H9 (cell line): ENCODE results near the gene ERBIN. TPM values are rescaled to one million over a fixed set of nuclear protein-coding genes. Genes with fewer than 3 reads are reported as not detected.

ENCODE experiments used
- DNase-seq: peaks from one replicate; pipeline ENCODE4 v3.0.0-alpha.2; 2017
- H2AFZ ChIP-seq: one replicate; pipeline ENCODE4 v1.6.1; 2013; ENCODE audit warnings: mild to moderate bottlenecking, low read length, control low read depth, moderate library complexity
- H2AK5ac ChIP-seq: 2 replicates; pipeline ENCODE4 v1.6.1; 2013; ENCODE audit warnings: low read length, control low read depth, mixed read lengths; ENCODE audit not compliant: insufficient read length
- H2BK120ac ChIP-seq: one replicate; pipeline ENCODE4 v1.6.1; 2013; ENCODE audit warnings: low read depth, mild to moderate bottlenecking, low read length, control low read depth, inconsistent platforms; ENCODE audit not compliant: poor library complexity, severe bottlenecking
- H2BK12ac ChIP-seq: 2 replicates; pipeline ENCODE4 v1.6.1; 2013; ENCODE audit warnings: low read length, control low read depth, mixed read lengths, low read depth; ENCODE audit not compliant: insufficient read length
- H2BK15ac ChIP-seq: 2 replicates; pipeline ENCODE4 v1.6.1; 2013; ENCODE audit warnings: low read depth, low read length, control low read depth
- H2BK20ac ChIP-seq: one replicate; pipeline ENCODE4 v1.6.1; 2013; ENCODE audit warnings: low read depth, mild to moderate bottlenecking, low read length, control low read depth, inconsistent platforms; ENCODE audit not compliant: poor library complexity, severe bottlenecking
- H2BK5ac ChIP-seq: 2 replicates; pipeline ENCODE4 v1.6.1; 2013; ENCODE audit warnings: low read length, control low read depth, mixed read lengths; ENCODE audit not compliant: insufficient read length
- H3K14ac ChIP-seq: 2 replicates; pipeline ENCODE4 v1.6.1; 2013; ENCODE audit warnings: low read length, control low read depth; ENCODE audit not compliant: insufficient read depth
- H3K18ac ChIP-seq: 2 replicates; pipeline ENCODE4 v1.6.1; 2013; ENCODE audit warnings: low read depth, mild to moderate bottlenecking, mixed read lengths, low read length, control low read depth; ENCODE audit not compliant: insufficient read length
- H3K23ac ChIP-seq: 2 replicates; pipeline ENCODE4 v1.6.1; 2013; ENCODE audit warnings: low read length, control low read depth, mixed read lengths, low read depth; ENCODE audit not compliant: insufficient read length
- H3K23me2 ChIP-seq: 2 replicates; pipeline ENCODE4 v1.6.1; 2013; ENCODE audit warnings: low read depth, mild to moderate bottlenecking, mixed read lengths, low read length, control low read depth; ENCODE audit not compliant: insufficient read length, poor library complexity, severe bottlenecking
- H3K27ac ChIP-seq: 2 replicates; pipeline ENCODE4 v1.5.1; 2013; ENCODE audit warnings: low read length, control low read depth, mixed read lengths, low read depth; ENCODE audit not compliant: insufficient read length
- H3K27me3 ChIP-seq: 2 replicates; pipeline ENCODE4 v1.6.1; 2013; ENCODE audit warnings: low read length, control low read depth, inconsistent platforms; ENCODE audit not compliant: insufficient read depth
- H3K4ac ChIP-seq: 2 replicates; pipeline ENCODE4 v1.6.1; 2013; ENCODE audit warnings: low read depth, mild to moderate bottlenecking, control low read depth, inconsistent platforms, low read length, moderate library complexity
- H3K4me1 ChIP-seq: 2 replicates; pipeline ENCODE4 v1.6.1; 2013; ENCODE audit warnings: low read length, control low read depth, inconsistent platforms; ENCODE audit not compliant: insufficient read depth
- H3K4me2 ChIP-seq: 2 replicates; pipeline ENCODE4 v1.6.1; 2013; ENCODE audit warnings: low read length, control low read depth, mixed read lengths; ENCODE audit not compliant: insufficient read length, insufficient read depth
- H3K56ac ChIP-seq: 2 replicates; pipeline ENCODE4 v1.6.1; 2013; ENCODE audit warnings: low read depth, mild to moderate bottlenecking, mixed read lengths, low read length, control low read depth; ENCODE audit not compliant: insufficient read length
- H3K79me1 ChIP-seq: 2 replicates; pipeline ENCODE4 v1.6.1; 2013; ENCODE audit warnings: low read depth, mild to moderate bottlenecking, moderate library complexity, low read length, control low read depth, inconsistent platforms; ENCODE audit not compliant: insufficient read depth, poor library complexity, severe bottlenecking
- H3K79me2 ChIP-seq: 2 replicates; pipeline ENCODE4 v1.6.1; 2013; ENCODE audit warnings: low read length, control low read depth, inconsistent platforms; ENCODE audit not compliant: insufficient read depth
- H3K9ac ChIP-seq: 2 replicates; pipeline ENCODE4 v1.6.1; 2013; ENCODE audit warnings: low read length, control low read depth, mixed read lengths; ENCODE audit not compliant: insufficient read length; ENCODE audit errors: extremely low read depth
- H3K9me3 ChIP-seq: one replicate; pipeline ENCODE4 v1.6.1; 2013; ENCODE audit warnings: low read depth, low read length, inconsistent platforms; ENCODE audit not compliant: control insufficient read depth
- H3T11ph ChIP-seq: one replicate; pipeline ENCODE4 v1.6.1; 2013; ENCODE audit warnings: mild to moderate bottlenecking, low read length, control low read depth, inconsistent platforms
- H4K20me1 ChIP-seq: one replicate; pipeline ENCODE4 v1.6.1; 2013; ENCODE audit not compliant: control insufficient read depth, insufficient read length, insufficient read depth
- H4K5ac ChIP-seq: 2 replicates; pipeline ENCODE4 v1.6.1; 2013; ENCODE audit warnings: low read depth, mild to moderate bottlenecking, mixed read lengths, low read length, control low read depth; ENCODE audit not compliant: insufficient read length
- H4K8ac ChIP-seq: replicated peaks from 2 replicates; pipeline ENCODE4 v1.6.1; 2013; ENCODE audit warnings: low read length, control low read depth, mixed read lengths, low read depth; ENCODE audit not compliant: insufficient read length
- H4K91ac ChIP-seq: 2 replicates; pipeline ENCODE4 v1.6.1; 2013; ENCODE audit warnings: low read depth, mild to moderate bottlenecking, moderate library complexity, mixed read lengths, low read length, control low read depth; ENCODE audit not compliant: insufficient read length
- H3K27ac Mint-ChIP-seq, 3 experiments: 2 replicates in 2 of 3; 3 replicates in 1 of 3; pipeline ENCODE4 v1.8.0; 2020 to 2021; ENCODE audit warnings: mixed read lengths in 3 of 3, mild to moderate bottlenecking in 1 of 3, moderate library complexity in 1 of 3
- H3K27me3 Mint-ChIP-seq: 2 replicates; pipeline ENCODE4 v1.8.0; 2021; ENCODE audit warnings: low read depth, mild to moderate bottlenecking, moderate library complexity, mixed read lengths
- H3K36me3 Mint-ChIP-seq, 3 experiments: 2 replicates in 2 of 3; 3 replicates in 1 of 3; pipeline ENCODE4 v1.8.0; 2020 to 2021; ENCODE audit warnings: low read depth in 3 of 3, mixed read lengths in 3 of 3; ENCODE audit not compliant: insufficient read depth in 1 of 3
- H3K4me1 Mint-ChIP-seq, 2 experiments: 2 replicates each; pipeline ENCODE4 v1.8.0; 2020; ENCODE audit warnings: mixed read lengths in 2 of 2
- H3K4me3 Mint-ChIP-seq, 2 experiments: 2 replicates in 1 of 2; 3 replicates in 1 of 2; pipeline ENCODE4 v1.8.0; 2020 to 2021; ENCODE audit warnings: mild to moderate bottlenecking in 2 of 2, mixed read lengths in 2 of 2, moderate library complexity in 1 of 2
- H3K9me3 Mint-ChIP-seq, 2 experiments: 2 replicates in 1 of 2; 3 replicates in 1 of 2; pipeline ENCODE4 v1.8.0; 2020; ENCODE audit warnings: mild to moderate bottlenecking in 2 of 2, mixed read lengths in 2 of 2, moderate library complexity in 1 of 2
- WGBS: extraction: QIAGEN DNeasy Blood & Tissue Kit; methylation state at CpG from one replicate; pipeline ENCODE4 v1.1.7; 2013; ENCODE audit warnings: missing lambda C conversion rate, low lambda C conversion rate, mixed read lengths; ENCODE audit not compliant: insufficient read length; ENCODE audit errors: extremely low coverage; 5-methylcytosine and 5-hydroxymethylcytosine counted together
- total RNA-seq: library from RNA; stranded (reverse); gene quantifications from 2 replicates; pipeline ENCODE4 v1.2.1, GENCODE V29; 2021
- TF ChIP-seq, protein P1 (sequence below): fragments of 200-600 bp; sonication (generic); conservative IDR thresholded peaks from 3 replicates; pipeline ENCODE4 v1.8.0; 2021; ENCODE audit warnings: antibody characterized with exemption, mild to moderate bottlenecking

ERBIN gene
- total RNA-seq, 1 experiment from 2014 or later = 42.9 TPM

DNA sequence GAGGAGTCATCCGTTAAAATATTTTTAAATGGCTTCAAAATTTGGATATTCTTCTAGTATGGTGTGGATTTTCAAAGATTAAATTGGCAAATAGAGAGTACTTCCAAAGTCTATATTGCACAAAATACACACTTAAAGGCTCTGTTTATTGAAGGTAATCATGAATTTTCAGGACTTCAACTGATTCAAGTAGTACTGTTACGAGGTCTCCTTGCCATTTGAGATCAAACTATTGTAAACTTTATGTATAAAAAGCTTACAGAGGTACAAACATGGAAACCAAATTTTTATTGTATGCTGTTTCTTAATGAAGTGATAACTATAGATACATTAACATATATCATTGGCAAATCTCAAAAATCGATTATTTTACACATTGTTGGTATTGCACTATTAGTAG, 2.5 kb downstream of the ERBIN start:
- Histone ChIP-seq H3K27ac (no peak overlapping the region), H3K27me3 (no peaks in the 10 kb centered on the region; the same call in 1 of the 2 replicates), H3T11ph (no peak overlapping the region), H3K79me1 (peaks cover 2% of the 10 kb centered on the region), H2AFZ (no peak overlapping the region), H3K4ac (no peak overlapping the region), H3K4me2 (no peak overlapping the region), H3K79me2 (peaks cover 25% of the 10 kb centered on the region; the same call in 1 of the 2 replicates), H2BK12ac (no peak overlapping the region), H4K8ac (no peak overlapping the region), H3K23ac (no peak overlapping the region), H4K5ac (no peak overlapping the region), H2AK5ac (no peak overlapping the region), H2BK20ac (no peak overlapping the region), H2BK120ac (no peak overlapping the region), H3K9me3 (no peaks in the 10 kb centered on the region), H2BK5ac (no peak overlapping the region), H2BK15ac (no peak overlapping the region), H3K18ac (no peak overlapping the region), H3K4me1 (peaks cover 2% of the 10 kb centered on the region; the same call in 1 of the 2 replicates), H3K23me2 (peaks cover 9% of the 10 kb centered on the region), H4K20me1 (no peaks in the 10 kb centered on the region), H3K14ac (no peak overlapping the region), H3K9ac (no peak overlapping the region), H3K56ac (no peak overlapping the region), H4K91ac (no peak overlapping the region)
- H3K27me3 Mint-ChIP-seq = peaks cover 8% of the 10 kb centered on the region
- peaks cover 6 to 13% (median 6%) of the 10 kb centered on the region in 3 experiments; a peak in 6 of 7 replicates for H3K36me3 Mint-ChIP-seq
- peaks cover 30 to 31% of the 10 kb centered on the region in 2 experiments for H3K4me1 Mint-ChIP-seq
- H3K27ac Mint-ChIP-seq = no peak overlapping the region
- peak overlapping the region; percentile 85 to 92; a peak in 3 of 5 replicates for H3K4me3 Mint-ChIP-seq
- no peaks in the 10 kb centered on the region for H3K9me3 Mint-ChIP-seq
- TF ChIP-seq, protein P1, sequence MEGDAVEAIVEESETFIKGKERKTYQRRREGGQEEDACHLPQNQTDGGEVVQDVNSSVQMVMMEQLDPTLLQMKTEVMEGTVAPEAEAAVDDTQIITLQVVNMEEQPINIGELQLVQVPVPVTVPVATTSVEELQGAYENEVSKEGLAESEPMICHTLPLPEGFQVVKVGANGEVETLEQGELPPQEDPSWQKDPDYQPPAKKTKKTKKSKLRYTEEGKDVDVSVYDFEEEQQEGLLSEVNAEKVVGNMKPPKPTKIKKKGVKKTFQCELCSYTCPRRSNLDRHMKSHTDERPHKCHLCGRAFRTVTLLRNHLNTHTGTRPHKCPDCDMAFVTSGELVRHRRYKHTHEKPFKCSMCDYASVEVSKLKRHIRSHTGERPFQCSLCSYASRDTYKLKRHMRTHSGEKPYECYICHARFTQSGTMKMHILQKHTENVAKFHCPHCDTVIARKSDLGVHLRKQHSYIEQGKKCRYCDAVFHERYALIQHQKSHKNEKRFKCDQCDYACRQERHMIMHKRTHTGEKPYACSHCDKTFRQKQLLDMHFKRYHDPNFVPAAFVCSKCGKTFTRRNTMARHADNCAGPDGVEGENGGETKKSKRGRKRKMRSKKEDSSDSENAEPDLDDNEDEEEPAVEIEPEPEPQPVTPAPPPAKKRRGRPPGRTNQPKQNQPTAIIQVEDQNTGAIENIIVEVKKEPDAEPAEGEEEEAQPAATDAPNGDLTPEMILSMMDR = no peak
- no peak for DNase-seq
- WGBS = no CpG with 5 or more reads among the region's 3 CpGs
